OCI-LY7 (cell line): Measurements from ENCODE around the gene APOL6.

ENCODE experiments used
- EZH2phosphoT487 ChIP-seq: fragments of 200-600 bp; sonication (generic); IDR thresholded peaks from 2 replicates; pipeline ENCODE4 v1.6.1; 2018; ENCODE audit warnings: low read depth, borderline replicate concordance, mild to moderate bottlenecking, mixed run types, antibody characterized with exemption, low read length, moderate library complexity, mixed read lengths
- TF ChIP-seq, protein P1 (sequence below): fragments of 200-600 bp; sonication (generic); conservative IDR thresholded peaks from 2 replicates; pipeline ENCODE4 v1.5.1; 2014; ENCODE audit warnings: mild to moderate bottlenecking, antibody characterized with exemption, low read length, moderate library complexity, mixed read lengths

GRCh38 chr22:35637254-35637653 is 11.0 kb upstream of the APOL6 start:
- TF ChIP-seq, protein P1, sequence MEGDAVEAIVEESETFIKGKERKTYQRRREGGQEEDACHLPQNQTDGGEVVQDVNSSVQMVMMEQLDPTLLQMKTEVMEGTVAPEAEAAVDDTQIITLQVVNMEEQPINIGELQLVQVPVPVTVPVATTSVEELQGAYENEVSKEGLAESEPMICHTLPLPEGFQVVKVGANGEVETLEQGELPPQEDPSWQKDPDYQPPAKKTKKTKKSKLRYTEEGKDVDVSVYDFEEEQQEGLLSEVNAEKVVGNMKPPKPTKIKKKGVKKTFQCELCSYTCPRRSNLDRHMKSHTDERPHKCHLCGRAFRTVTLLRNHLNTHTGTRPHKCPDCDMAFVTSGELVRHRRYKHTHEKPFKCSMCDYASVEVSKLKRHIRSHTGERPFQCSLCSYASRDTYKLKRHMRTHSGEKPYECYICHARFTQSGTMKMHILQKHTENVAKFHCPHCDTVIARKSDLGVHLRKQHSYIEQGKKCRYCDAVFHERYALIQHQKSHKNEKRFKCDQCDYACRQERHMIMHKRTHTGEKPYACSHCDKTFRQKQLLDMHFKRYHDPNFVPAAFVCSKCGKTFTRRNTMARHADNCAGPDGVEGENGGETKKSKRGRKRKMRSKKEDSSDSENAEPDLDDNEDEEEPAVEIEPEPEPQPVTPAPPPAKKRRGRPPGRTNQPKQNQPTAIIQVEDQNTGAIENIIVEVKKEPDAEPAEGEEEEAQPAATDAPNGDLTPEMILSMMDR, result no peak
- TF ChIP-seq EZH2phosphoT487, result no peak
